ENCODE results near the gene PSMA1.
A peak's percentile ranks its signal among the peaks of the same experiment; 100 is the strongest.
"Not testable (repeated sequence)": the region's sequence is repeated elsewhere in the genome, so short reads cannot be mapped to it uniquely, and the experiment has no call there.

Gene PSMA1

GRCh38 chr11:14546672-14547071 lies 26.5 kb upstream of the PSMA1 start:
- Histone ChIP-seq H3K27me3 (ENCODE audit: control insufficient read depth in 1 of 2, insufficient read depth in 2 of 2, low read length in 2 of 2) (no peaks in the 10 kb centered on the region), H3K4me1 (ENCODE audit: insufficient read depth, low read length) (peaks cover 16% of the 10 kb centered on the region), H3K9ac (ENCODE audit: low read length) (no peak overlapping the region), H3K27ac (ENCODE audit: low read depth, low read length) (no peak overlapping the region), H3K36me3 (ENCODE audit: insufficient read depth, low read length) (no peaks in the 10 kb centered on the region), H3K4me3 (ENCODE audit: low read depth in 1 of 2, low read length in 2 of 2) (no peak overlapping the region), H3K9me3 (ENCODE audit: low read length) (no peaks in the 10 kb centered on the region)

- Histone ChIP-seq H3K4me1 (ENCODE audit: insufficient read depth, low read length) (peaks cover 28% of the 10 kb centered on the region), H3K36me3 (ENCODE audit: insufficient read depth, low read length) (no peaks in the 10 kb centered on the region), H3K4me3 (ENCODE audit: low read depth in 1 of 2, low read length in 2 of 2) (no peak overlapping the region), H3K9ac (ENCODE audit: low read length) (no peak overlapping the region), H3K9me3 (ENCODE audit: low read length) (no peaks in the 10 kb centered on the region), H3K27ac (ENCODE audit: low read depth, low read length) (no peak overlapping the region), H3K27me3 (ENCODE audit: control insufficient read depth in 1 of 2, insufficient read depth in 2 of 2, low read length in 2 of 2) (no peaks in the 10 kb centered on the region)
Measured at GRCh38 chr11:14544611-14545010, 24.4 kb upstream of the PSMA1 start.

- Histone ChIP-seq H3K4me3 (ENCODE audit: low read depth in 1 of 2, low read length in 2 of 2) (no peak overlapping the region), H3K4me1 (ENCODE audit: insufficient read depth, low read length) (peaks cover 40% of the 10 kb centered on the region), H3K9ac (ENCODE audit: low read length) (no peak overlapping the region), H3K36me3 (ENCODE audit: insufficient read depth, low read length) (no peaks in the 10 kb centered on the region), H3K27me3 (ENCODE audit: control insufficient read depth in 1 of 2, insufficient read depth in 2 of 2, low read length in 2 of 2) (no peaks in the 10 kb centered on the region), H3K27ac (ENCODE audit: low read depth, low read length) (no peak overlapping the region), H3K9me3 (ENCODE audit: low read length) (no peaks in the 10 kb centered on the region)
Measured at GRCh38 chr11:14543260-14543659, 23.1 kb upstream of the PSMA1 start.

- Histone ChIP-seq H3K27me3 (ENCODE audit: control insufficient read depth in 1 of 2, insufficient read depth in 2 of 2, low read length in 2 of 2) (no peaks in the 10 kb centered on the region), H3K4me3 (ENCODE audit: low read depth in 1 of 2, low read length in 2 of 2) (no peak overlapping the region), H3K36me3 (ENCODE audit: insufficient read depth, low read length) (no peaks in the 10 kb centered on the region), H3K27ac (ENCODE audit: low read depth, low read length) (no peak overlapping the region), H3K4me1 (ENCODE audit: insufficient read depth, low read length) (peaks cover 44% of the 10 kb centered on the region), H3K9me3 (ENCODE audit: low read length) (no peaks in the 10 kb centered on the region), H3K9ac (ENCODE audit: low read length) (no peak overlapping the region)
Measured at GRCh38 chr11:14542324-14542723, 22.1 kb upstream of the PSMA1 start.

GRCh38 chr11:14541192-14541947 lies 21.2 kb upstream of the PSMA1 start:
- H3K4me3 ChIP-seq (ENCODE audit: low read depth in 1 of 2, low read length in 2 of 2) = peak overlapping the region in 1 of 2 donors; percentile 31
- no peaks in the 10 kb centered on the region for H3K36me3 ChIP-seq (ENCODE audit: insufficient read depth, low read length)
- no peaks in the 10 kb centered on the region for H3K27me3 ChIP-seq (ENCODE audit: control insufficient read depth in 1 of 2, insufficient read depth in 2 of 2, low read length in 2 of 2)
- H3K9ac ChIP-seq (ENCODE audit: low read length) = no peak overlapping the region
- H3K9me3 ChIP-seq (ENCODE audit: low read length) = no peaks in the 10 kb centered on the region
- H3K4me1 ChIP-seq (ENCODE audit: insufficient read depth, low read length) = peaks cover 48% of the 10 kb centered on the region
- H3K27ac ChIP-seq (ENCODE audit: low read depth, low read length) = peak overlapping the region; percentile 41

- H3K4me3 ChIP-seq (ENCODE audit: low read depth in 1 of 2, low read length in 2 of 2) = no peak overlapping the region
- H3K27ac ChIP-seq (ENCODE audit: low read depth, low read length) = peak overlapping the region; percentile 56
- H3K9me3 ChIP-seq (ENCODE audit: low read length) = no peaks in the 10 kb centered on the region
- H3K27me3 ChIP-seq (ENCODE audit: control insufficient read depth in 1 of 2, insufficient read depth in 2 of 2, low read length in 2 of 2) = no peaks in the 10 kb centered on the region
- no peaks in the 10 kb centered on the region for H3K36me3 ChIP-seq (ENCODE audit: insufficient read depth, low read length)
- peaks cover 48% of the 10 kb centered on the region for H3K4me1 ChIP-seq (ENCODE audit: insufficient read depth, low read length)
- H3K9ac ChIP-seq (ENCODE audit: low read length) = no peak overlapping the region
Measured at GRCh38 chr11:14539982-14540421, 19.8 kb upstream of the PSMA1 start.

GRCh38 chr11:14538926-14539554 lies 18.9 kb upstream of the PSMA1 start:
- H3K36me3 ChIP-seq (ENCODE audit: insufficient read depth, low read length) = no peaks in the 10 kb centered on the region
- peak overlapping the region; percentile 33 for H3K9ac ChIP-seq (ENCODE audit: low read length)
- H3K27ac ChIP-seq (ENCODE audit: low read depth, low read length) = peak overlapping the region; percentile 74
- no peak overlapping the region for H3K4me3 ChIP-seq (ENCODE audit: low read depth in 1 of 2, low read length in 2 of 2)
- H3K9me3 ChIP-seq (ENCODE audit: low read length) = no peaks in the 10 kb centered on the region
- peaks cover 48% of the 10 kb centered on the region for H3K4me1 ChIP-seq (ENCODE audit: insufficient read depth, low read length)
- H3K27me3 ChIP-seq (ENCODE audit: control insufficient read depth in 1 of 2, insufficient read depth in 2 of 2, low read length in 2 of 2) = no peaks in the 10 kb centered on the region

- peak overlapping the region; percentile 74 for H3K27ac ChIP-seq (ENCODE audit: low read depth, low read length)
- H3K36me3 ChIP-seq (ENCODE audit: insufficient read depth, low read length) = no peaks in the 10 kb centered on the region
- H3K9me3 ChIP-seq (ENCODE audit: low read length) = no peaks in the 10 kb centered on the region
- H3K27me3 ChIP-seq (ENCODE audit: control insufficient read depth in 1 of 2, insufficient read depth in 2 of 2, low read length in 2 of 2) = no peaks in the 10 kb centered on the region
- H3K4me1 ChIP-seq (ENCODE audit: insufficient read depth, low read length) = peaks cover 48% of the 10 kb centered on the region
- no peak overlapping the region for H3K4me3 ChIP-seq (ENCODE audit: low read depth in 1 of 2, low read length in 2 of 2)
- peak overlapping the region; percentile 39 for H3K9ac ChIP-seq (ENCODE audit: low read length)
Measured at GRCh38 chr11:14538271-14538925, 18.2 kb upstream of the PSMA1 start.

GRCh38 chr11:14537134-14537599 lies 17.0 kb upstream of the PSMA1 start:
- Histone ChIP-seq H3K27me3 (ENCODE audit: control insufficient read depth in 1 of 2, insufficient read depth in 2 of 2, low read length in 2 of 2) (no peaks in the 10 kb centered on the region), H3K27ac (ENCODE audit: low read depth, low read length) (no peak overlapping the region), H3K4me1 (ENCODE audit: insufficient read depth, low read length) (peaks cover 40% of the 10 kb centered on the region), H3K9ac (ENCODE audit: low read length) (no peak overlapping the region), H3K4me3 (ENCODE audit: low read depth in 1 of 2, low read length in 2 of 2) (no peak overlapping the region), H3K36me3 (ENCODE audit: insufficient read depth, low read length) (no peaks in the 10 kb centered on the region), H3K9me3 (ENCODE audit: low read length) (no peaks in the 10 kb centered on the region)

- H3K4me1 ChIP-seq (ENCODE audit: insufficient read depth, low read length) = peaks cover 26% of the 10 kb centered on the region
- not testable (repeated sequence) for H3K9me3 ChIP-seq (ENCODE audit: low read length); H3K4me3 ChIP-seq (ENCODE audit: low read depth in 1 of 2, low read length in 2 of 2); H3K36me3 ChIP-seq (ENCODE audit: insufficient read depth, low read length); H3K9ac ChIP-seq (ENCODE audit: low read length); H3K27me3 ChIP-seq (ENCODE audit: control insufficient read depth in 1 of 2, insufficient read depth in 2 of 2, low read length in 2 of 2); H3K27ac ChIP-seq (ENCODE audit: low read depth, low read length)
Measured at GRCh38 chr11:14535166-14535565, 15.0 kb upstream of the PSMA1 start.

GRCh38 chr11:14529951-14530350 lies 9.8 kb upstream of the PSMA1 start:
- H3K9ac ChIP-seq (ENCODE audit: low read length) = no peak overlapping the region
- H3K27ac ChIP-seq (ENCODE audit: low read depth, low read length) = no peak overlapping the region
- no peak overlapping the region for H3K4me3 ChIP-seq (ENCODE audit: low read depth in 1 of 2, low read length in 2 of 2)
- H3K36me3 ChIP-seq (ENCODE audit: insufficient read depth, low read length) = no peaks in the 10 kb centered on the region
- no peaks in the 10 kb centered on the region for H3K27me3 ChIP-seq (ENCODE audit: control insufficient read depth in 1 of 2, insufficient read depth in 2 of 2, low read length in 2 of 2)
- no peaks in the 10 kb centered on the region for H3K4me1 ChIP-seq (ENCODE audit: insufficient read depth, low read length)
- no peaks in the 10 kb centered on the region for H3K9me3 ChIP-seq (ENCODE audit: low read length)
